ENCODE measurements around the gene PHETA1.

The PHETA1 gene, protein sequence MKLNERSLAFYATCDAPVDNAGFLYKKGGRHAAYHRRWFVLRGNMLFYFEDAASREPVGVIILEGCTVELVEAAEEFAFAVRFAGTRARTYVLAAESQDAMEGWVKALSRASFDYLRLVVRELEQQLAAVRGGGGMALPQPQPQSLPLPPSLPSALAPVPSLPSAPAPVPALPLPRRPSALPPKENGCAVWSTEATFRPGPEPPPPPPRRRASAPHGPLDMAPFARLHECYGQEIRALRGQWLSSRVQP
- total RNA-seq: 3.1 to 7.3 (median 4.5) reads per million in 3 experiments

DNA sequence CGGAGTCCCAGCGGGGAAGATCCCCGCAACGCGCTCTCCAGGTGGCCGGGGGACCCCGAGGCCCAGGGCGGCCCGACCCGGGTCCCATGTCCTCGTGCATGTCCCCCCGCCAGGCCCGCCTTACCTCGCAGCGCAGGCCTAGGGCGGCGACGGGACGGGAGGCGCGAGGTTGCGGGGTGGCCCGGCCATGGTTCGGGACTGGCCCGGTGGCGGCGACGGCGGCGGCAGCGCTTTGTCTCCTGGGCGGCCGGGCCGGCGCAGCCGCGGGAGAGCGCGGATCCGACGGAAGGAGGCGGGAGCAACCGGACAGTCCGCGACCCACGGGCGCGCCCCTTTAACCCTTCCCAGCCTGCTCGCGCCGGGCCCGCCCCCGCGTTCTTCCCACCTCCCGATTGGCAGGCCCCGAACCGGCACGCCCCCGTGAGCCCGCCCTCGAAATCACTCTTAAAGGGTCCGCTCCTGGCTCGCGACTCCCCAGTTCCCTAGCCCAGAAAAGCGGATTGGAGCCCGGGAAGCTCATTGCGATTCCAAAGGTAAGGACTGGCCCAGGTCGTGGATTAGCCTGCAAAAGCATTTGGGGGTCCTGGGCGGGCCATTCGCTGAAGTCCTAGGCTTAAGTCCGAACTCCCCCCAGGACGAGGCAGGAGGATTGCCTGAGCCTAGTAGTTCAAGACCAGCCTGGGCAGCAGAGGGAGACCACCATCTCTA, at the start of gene PHETA1:
Gene PHETA1, minus strand, starts transcription at position 308 of the 708 bp plus-strand sequence. CDS start 5,668 bp downstream, outside the sequence.
- peak; percentile 51 for DNase-seq

- no peak for DNase-seq
Measured at GRCh38 chr12:111418594-111418880, 49.6 kb upstream of the PHETA1 start.

- DNase-seq: no peak
Measured at GRCh38 chr12:111417784-111418593, 49.1 kb upstream of the PHETA1 start.

GRCh38 chr12:111417290-111417689, 48.4 kb upstream of the PHETA1 start:
- no peak for DNase-seq

- DNase-seq: no peak
Measured at GRCh38 chr12:111414711-111415252, 45.9 kb upstream of the PHETA1 start.

GRCh38 chr12:111413442-111414086, 44.7 kb upstream of the PHETA1 start:
- no peak for DNase-seq

DNA sequence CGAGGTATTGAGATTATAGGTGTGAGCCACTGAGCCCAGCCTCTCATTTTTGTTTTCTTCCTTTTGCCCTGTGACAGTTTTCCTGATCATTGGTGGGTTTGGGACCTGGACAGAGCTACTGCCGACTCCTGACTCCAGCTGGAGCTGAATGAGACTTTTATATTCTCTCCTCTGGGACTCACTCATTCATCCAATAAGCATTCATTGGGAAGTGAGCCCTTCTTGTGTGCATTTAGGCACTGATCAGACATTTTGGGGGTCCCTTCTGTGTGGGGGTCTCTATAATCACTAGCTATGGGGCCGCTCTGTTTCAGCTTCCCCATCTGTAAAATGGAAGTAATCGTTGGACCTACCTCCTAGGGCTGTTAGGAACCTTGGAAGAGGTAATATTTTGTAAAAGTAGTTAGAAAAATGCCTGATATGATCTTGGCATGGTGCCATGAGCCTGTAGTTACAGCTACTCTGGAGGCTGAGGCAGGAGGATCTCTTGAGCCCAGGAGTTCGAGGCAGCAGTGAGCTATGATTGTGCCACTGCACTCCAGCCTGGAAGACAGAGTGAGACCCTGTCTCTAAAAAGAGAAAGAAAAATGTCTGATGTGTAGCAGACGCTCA, 44.0 kb upstream of the PHETA1 start:
- DNase-seq: no peak

GRCh38 chr12:111412007-111412829, 43.3 kb upstream of the PHETA1 start:
- peak; percentile 28 for DNase-seq

DNA sequence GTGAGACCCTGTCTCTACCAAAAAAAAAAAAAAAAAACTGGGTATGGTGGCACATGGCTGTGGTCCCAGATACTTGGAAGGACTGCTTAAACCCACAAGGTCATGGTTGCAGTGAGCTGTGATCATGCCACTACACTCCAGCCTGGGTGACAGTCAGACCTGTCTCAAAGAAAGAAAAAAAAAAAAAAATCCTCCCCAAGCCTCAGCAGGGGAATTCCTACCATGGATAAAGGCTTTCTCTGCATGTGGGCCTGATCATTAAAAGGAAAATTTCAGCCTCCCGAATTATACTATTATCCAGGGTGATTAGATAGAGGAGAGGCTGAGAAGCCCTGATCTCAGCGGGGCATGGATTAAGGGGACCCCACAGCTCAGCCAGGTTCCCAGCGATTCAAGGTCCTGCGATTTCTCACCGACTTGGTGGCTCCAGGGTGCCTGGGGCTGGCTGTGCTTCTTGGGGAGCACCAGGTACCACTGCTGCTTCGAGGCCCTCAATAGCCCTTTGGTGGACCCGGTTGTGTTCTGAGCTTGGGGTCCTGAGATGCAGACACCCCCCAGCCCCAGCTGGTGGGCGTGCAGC, 42.4 kb upstream of the PHETA1 start:
- no peak for DNase-seq

DNA sequence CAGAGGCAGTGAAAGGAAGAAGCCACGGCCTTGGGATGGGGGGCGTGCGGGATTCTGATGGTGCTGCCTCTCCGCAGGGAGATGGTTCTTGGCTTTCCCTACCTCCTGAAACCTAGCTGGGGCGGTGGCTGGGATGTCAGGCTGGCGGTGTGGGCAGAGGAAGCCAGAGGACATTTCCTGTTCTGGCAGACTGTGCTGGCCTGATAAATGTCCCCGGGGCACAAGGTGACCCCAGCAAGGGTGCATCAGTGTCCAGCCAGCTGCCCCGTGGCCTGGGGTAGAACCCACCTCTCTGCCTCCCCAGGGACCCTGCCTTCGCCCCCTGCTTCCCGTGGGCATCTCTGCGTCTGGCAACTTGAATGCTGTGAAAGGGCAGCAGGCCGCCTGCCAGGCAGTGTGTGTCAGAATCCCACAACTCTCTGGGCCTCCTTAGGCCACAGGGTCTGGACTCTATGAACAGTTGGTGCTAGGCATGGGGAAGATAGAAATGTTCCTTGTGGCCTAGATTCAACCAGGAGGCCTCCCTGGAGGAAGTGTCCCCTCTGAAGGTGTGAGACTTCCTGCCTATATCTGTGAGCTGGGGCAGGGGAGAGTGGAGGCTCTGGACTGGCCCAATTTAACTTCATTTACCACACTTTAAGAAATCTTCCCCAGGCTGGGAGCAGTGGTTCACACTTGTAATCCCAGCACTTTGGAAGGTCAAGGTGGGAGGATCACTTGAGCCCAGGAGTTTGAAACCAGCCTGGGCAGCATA, 41.7 kb upstream of the PHETA1 start:
- DNase-seq: no peak

DNA sequence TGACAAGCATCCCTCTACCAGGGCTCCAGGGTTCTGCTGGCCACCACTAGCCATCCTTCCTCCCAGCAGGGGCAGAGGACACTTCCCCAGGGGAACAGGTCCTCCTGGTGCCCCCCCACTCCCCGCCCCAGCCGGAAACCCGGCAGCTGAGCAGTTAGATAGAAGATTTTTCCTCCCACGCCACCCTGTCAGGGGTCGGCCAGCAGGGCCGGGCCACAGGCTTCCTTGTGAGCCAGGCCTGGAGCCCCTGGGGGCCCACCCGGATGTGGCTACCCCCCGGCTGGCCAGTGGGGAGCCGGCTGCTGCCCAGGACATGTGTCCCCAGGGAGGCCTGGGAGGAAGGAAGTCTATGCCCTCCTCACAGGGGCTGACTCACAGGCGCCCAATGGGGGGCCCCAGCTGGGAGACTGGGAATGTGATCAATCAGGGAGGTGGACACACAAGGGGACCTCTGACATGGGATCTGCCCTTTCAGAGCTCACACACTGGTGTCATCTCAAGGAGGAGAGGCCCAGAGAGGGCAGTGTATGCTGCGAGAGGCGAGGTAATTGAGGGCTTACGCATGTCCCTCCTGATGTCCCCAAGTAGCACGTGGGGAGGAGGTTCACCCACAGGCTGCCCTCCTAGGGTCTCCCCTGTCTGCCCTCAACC, 41.0 kb upstream of the PHETA1 start:
- no peak for DNase-seq

DNA sequence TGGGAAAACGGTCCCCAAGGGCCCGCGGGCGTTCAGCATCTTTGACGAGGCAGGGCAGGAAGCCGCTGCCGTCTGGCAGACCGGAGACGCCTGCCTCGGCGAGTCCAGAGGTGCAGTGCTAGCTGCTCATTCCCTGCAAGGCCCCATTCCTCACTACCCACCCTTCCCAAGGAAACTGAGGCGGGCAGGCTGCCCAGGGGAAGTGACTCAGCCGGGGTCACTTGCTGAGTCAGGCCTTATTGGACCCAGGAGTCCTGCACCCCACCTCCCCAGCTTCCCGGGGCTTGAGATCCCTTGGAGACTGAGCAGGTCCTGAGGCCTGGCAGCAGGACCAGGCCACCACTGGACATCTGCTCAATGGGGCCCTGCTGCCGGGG, 40.5 kb upstream of the PHETA1 start:
- no peak for DNase-seq

GRCh38 chr12:111408686-111409402, 39.9 kb upstream of the PHETA1 start:
- no peak for DNase-seq

DNA sequence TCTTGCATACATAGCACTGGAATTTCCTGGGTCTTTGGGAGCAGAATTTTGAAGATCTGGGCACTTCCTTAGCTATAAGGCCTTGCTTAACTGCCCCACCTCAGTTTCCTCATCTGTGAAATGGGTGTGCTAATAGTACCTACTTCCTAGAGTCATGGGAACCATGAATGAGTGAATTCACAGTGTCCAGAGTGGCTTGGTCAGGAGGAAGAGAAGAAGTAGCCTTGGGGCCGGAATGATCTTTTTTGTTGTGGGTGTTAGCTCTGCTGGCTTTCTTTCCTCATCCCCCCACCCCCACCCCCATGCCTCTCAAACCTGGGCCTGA, 39.2 kb upstream of the PHETA1 start:
- DNase-seq: no peak

DNA sequence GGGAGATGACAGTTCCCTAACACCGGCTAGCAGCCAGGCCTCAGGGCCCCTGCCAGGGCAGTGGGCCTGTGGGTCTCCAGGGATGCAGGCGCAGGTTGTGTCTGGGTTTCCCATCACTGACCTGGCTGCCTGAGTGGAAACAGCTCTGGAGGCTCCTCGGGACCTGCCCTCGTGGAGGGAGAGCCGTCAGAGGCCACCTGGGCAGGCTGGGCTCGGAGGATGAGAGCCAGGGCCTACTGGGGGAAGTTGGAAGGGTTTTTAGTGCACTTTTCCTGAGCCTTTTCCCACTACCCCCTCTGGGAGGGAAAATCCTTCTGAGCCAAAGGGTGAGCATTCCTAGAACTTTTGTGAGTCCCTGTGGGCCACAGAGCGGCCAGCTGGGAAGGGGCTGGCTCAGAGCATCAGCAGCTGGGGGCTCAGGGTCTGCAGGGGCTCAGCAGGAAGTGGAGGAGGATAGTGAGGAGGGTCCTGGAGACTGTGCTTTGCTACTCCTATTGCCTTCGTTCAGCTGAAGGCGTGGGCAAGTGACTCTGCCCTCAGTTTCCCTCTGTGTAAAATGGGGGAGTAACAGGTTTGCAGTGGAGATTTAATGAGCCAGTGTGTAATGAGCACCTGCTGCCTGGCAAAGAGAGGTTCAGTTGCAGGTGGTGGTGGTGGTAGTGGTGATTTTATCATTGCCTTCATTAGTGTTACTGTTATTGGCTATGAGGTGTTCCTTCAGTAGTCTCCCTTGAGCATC, 38.7 kb upstream of the PHETA1 start:
- no peak for DNase-seq

DNA sequence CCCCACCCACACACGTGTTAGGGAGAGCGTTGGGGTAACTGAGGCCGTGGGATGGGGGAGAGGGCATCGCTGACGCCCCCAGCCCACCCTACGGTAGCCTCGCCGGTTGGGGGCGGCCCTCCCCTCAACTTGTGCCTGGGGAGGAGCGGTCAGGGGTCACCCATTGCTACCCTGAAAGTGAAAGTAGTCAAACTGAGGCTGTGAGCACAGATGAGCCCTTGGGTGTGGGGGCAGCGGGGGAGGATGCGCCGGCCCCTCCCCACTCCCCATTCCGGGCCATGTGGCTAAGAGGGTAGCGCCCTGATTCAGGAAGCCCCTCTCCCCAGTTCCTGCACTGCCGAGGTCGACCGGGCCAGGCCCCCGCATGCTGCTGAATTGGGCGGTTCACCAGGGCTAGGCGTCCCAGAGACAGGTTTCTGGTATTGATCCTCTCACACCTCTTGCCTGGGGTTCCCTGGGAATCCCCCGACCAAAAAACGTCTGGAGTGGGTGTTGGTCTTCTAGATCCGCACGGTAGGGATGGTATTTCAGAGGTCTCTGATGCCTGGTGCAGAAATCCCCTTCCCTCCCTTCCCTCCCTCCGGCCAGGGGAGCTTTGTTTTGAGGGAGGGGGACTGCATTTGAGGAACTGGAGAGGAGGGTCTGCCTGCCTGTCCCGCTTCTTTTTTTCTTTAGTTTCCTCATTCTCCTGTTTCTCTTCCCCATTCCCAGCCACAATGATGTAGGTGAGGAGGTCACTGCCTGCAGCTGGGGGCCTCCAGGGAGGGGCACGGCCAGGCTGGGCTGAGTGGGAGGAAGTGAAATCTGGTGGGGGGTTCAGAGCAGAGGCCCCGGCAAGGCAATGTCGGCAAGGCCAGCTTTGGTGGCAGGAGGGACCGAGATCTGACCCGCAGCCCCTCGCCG, 37.8 kb upstream of the PHETA1 start:
- peak; percentile 49 for DNase-seq

DNA sequence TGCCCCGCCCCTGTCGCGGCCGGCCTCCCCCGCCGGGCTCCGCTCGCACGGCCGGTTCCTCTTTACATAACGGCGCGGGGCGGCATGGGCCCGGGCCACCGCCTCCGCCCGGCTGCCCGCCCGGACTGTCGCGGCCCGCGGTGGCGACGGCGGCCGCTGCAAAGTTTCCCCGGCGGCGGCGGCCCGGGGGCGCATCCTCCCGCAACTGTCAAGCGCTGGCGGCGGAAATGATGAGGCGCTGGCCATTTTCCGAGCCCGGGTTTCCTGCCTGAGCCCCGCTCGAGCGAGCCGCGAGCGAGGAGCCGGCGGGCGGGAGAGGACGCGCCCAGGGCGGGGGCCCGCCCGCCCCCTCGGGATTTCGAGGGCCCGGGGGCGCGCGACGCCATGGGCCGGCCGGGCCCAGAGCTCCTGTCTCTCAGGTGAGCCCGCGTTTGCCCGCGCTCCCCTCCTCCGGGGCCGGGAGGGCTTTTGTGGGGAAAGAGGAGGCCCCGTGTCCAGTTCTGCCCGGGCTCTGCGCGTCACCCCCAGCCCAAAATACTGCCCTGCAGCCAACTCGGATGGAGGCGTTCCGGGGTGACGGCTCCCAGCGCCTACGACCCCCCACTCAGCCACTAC, 37.1 kb upstream of the PHETA1 start, which contains the start of gene SH2B3:
Gene SH2B3, plus strand, starts transcription at position 65 of the 615 bp plus-strand sequence. CDS start 12,223 bp downstream, outside the sequence.
- DNase-seq: peak; percentile 85
